Left ventricle myocardium inferior (tissue), 1 donor: ENCODE results near the gene CREB5. TPM values are rescaled to one million over a fixed set of nuclear protein-coding genes. Genes with fewer than 3 reads are reported as not detected.

Source experiments
- DNase-seq: peaks from one replicate; pipeline ENCODE4 v3.0.0-alpha.2; 2020
- H3K27ac ChIP-seq: fragments of 200-600 bp; replicated peaks from 2 replicates; pipeline ENCODE4 v1.8.0; 2021
- H3K27me3 ChIP-seq: fragments of 200-600 bp; 2 replicates; pipeline ENCODE4 v1.8.0; 2021; ENCODE audit warnings: low read depth
- H3K36me3 ChIP-seq: fragments of 200-600 bp; 2 replicates; pipeline ENCODE4 v1.8.0; 2021
- H3K4me1 ChIP-seq: fragments of 200-600 bp; 2 replicates; pipeline ENCODE4 v1.8.0; 2021
- H3K4me3 ChIP-seq: fragments of 200-600 bp; 2 replicates; pipeline ENCODE4 v1.8.0; 2021; ENCODE audit warnings: mild to moderate bottlenecking, moderate library complexity
- H3K9me3 ChIP-seq: fragments of 200-600 bp; replicated peaks from 2 replicates; pipeline ENCODE4 v1.8.0; 2021
- intact Hi-C: fragments of 100-400 bp; cut with micrococcal nuclease; formaldehyde crosslinking; loops from one replicate; pipeline ENCODE4 v1.11.0; 2022
- total RNA-seq: library from RNA; stranded (reverse); fragmentation: NEBNext Ultra II Directional; extraction: Animal tissue kit (Norgen Biotek cat#: 25700); gene quantifications from one replicate; pipeline ENCODE4 v1.2.1, GENCODE V29; 2021
- TF ChIP-seq, protein P1 (sequence below): fragments of 200-600 bp; IDR thresholded peaks from 2 replicates; pipeline ENCODE4 v1.8.0; 2021; ENCODE audit warnings: antibody characterized with exemption, mild to moderate bottlenecking, borderline replicate concordance
- donor health status: DM: no; HTN: yes; CAD: no; lungs with severe emphysema.

The CREB5 gene
- total RNA-seq, 1 donor from 2014 or later = 9.8 TPM

DNA sequence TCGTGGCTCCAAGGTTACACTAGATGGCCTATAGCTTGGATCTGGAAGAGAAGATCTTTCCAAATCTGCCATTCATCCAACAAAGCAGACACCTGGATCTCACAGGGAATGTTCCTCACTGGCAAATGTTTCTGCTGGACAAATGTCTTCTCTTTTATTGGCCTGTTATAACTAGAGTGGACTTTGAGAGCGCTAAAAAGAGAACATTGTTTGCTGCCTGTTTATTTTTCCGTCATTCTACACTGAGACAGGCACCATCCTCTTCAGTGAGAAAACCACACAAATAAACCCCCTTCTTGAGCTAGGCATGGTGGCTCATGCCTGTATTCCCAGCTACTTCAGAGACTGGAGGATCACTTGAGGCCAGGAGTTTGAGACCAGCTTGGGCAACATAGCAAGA, 206.9 kb downstream of the CREB5 start:
- H3K4me3 ChIP-seq = no peak overlapping the region
- no peak for DNase-seq
- no peaks in the 10 kb centered on the region for H3K9me3 ChIP-seq
- no peak overlapping the region for H3K27ac ChIP-seq
- intact Hi-C loops = loop anchor here (10.0 kb wide), 1 partner anchor 236 kb away; no protein-coding TSS in a partner anchor
- no peaks in the 10 kb centered on the region for H3K27me3 ChIP-seq
- TF ChIP-seq, protein P1, sequence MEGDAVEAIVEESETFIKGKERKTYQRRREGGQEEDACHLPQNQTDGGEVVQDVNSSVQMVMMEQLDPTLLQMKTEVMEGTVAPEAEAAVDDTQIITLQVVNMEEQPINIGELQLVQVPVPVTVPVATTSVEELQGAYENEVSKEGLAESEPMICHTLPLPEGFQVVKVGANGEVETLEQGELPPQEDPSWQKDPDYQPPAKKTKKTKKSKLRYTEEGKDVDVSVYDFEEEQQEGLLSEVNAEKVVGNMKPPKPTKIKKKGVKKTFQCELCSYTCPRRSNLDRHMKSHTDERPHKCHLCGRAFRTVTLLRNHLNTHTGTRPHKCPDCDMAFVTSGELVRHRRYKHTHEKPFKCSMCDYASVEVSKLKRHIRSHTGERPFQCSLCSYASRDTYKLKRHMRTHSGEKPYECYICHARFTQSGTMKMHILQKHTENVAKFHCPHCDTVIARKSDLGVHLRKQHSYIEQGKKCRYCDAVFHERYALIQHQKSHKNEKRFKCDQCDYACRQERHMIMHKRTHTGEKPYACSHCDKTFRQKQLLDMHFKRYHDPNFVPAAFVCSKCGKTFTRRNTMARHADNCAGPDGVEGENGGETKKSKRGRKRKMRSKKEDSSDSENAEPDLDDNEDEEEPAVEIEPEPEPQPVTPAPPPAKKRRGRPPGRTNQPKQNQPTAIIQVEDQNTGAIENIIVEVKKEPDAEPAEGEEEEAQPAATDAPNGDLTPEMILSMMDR = no peak
- H3K36me3 ChIP-seq = no peaks in the 10 kb centered on the region
- peaks cover 46% of the 10 kb centered on the region for H3K4me1 ChIP-seq

DNA sequence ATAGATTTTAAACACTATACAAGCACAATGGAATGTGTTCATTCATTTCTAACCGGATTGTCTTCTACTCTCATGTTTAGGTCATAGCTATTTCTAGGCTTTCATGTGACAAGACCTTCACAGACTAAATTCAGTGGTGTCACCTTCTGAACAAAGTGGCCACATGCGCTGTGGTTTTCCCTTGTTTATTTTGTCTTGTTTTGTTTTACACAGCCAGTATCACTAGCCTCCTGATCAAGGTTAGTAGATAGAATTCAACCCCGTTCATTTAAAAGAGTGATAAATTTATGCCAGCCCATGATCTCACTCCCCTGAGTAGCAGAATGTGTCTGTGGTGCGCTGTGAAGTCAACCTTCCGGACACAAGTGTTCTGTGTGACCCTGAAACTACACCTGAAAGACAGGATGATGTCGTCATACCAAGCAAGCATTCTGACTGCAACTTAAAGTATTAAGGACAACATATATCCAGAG, 209.1 kb downstream of the CREB5 start:
- no peak for DNase-seq
- no peak overlapping the region for H3K4me3 ChIP-seq
- TF ChIP-seq, protein P1 = no peak
- no peaks in the 10 kb centered on the region for H3K27me3 ChIP-seq
- intact Hi-C loops = no loop called here
- H3K36me3 ChIP-seq = no peaks in the 10 kb centered on the region
- H3K9me3 ChIP-seq = no peaks in the 10 kb centered on the region
- H3K4me1 ChIP-seq = peaks cover 66% of the 10 kb centered on the region
- H3K27ac ChIP-seq = peak overlapping the region; percentile 80

DNA sequence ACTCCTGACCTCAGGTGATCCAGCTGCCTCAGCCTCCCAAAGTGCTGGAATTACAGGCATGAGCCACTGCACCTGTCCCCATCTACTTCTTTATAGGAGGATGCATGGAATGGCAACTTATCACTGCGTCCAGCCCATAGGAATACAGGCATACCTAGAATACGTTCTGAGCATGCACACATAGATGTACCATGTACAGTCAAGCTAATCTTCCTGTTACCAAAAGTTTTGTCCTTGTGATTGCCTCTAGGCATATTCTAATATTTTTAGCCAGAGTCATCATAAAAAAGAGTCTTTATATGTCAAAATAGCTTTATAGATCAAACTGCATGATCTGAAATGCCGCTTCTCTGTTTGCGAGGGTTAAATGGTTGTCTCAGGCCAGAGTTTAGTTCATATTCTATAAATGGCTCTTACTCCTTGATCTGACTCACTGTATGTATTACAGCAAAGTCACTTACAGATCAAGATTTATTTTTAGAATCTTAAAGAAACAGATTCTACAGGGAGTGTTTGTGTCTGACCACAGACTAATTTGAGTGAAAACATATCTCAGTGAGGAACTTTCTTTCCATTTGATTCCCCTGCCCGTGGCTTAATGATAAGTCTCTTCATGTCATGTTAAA, 210.9 kb downstream of the CREB5 start:
- H3K27ac ChIP-seq = peak overlapping the region; percentile 80
- H3K27me3 ChIP-seq = no peaks in the 10 kb centered on the region
- intact Hi-C loops = no loop called here
- no peak overlapping the region for H3K4me3 ChIP-seq
- TF ChIP-seq, protein P1 = no peak
- no peak for DNase-seq
- H3K36me3 ChIP-seq = no peaks in the 10 kb centered on the region
- peaks cover 79% of the 10 kb centered on the region for H3K4me1 ChIP-seq
- H3K9me3 ChIP-seq = no peaks in the 10 kb centered on the region

- no peak for DNase-seq
- intact Hi-C loops = no loop called here
- TF ChIP-seq, protein P1 = peak; percentile 37
- H3K27ac ChIP-seq = peak overlapping the region; percentile 80
- no peak overlapping the region for H3K4me3 ChIP-seq
- no peaks in the 10 kb centered on the region for H3K27me3 ChIP-seq
- H3K9me3 ChIP-seq = no peaks in the 10 kb centered on the region
- peaks cover 79% of the 10 kb centered on the region for H3K4me1 ChIP-seq
- no peaks in the 10 kb centered on the region for H3K36me3 ChIP-seq
These were observed 211.5 kb downstream of the CREB5 start for GRCh38 chr7:28623863-28624262.

- intact Hi-C loops = loop anchor here (5.0 kb wide), 1 partner anchor 233 kb away; no protein-coding TSS in a partner anchor
- no peaks in the 10 kb centered on the region for H3K36me3 ChIP-seq
These were observed 213.1 kb downstream of the CREB5 start for GRCh38 chr7:28625432-28625831.

More at GRCh38 chr7:28625432-28625831, 213.1 kb downstream of the CREB5 start:
- H3K27me3 ChIP-seq = no peaks in the 10 kb centered on the region
- TF ChIP-seq, protein P1 = no peak
- H3K4me1 ChIP-seq = peaks cover 87% of the 10 kb centered on the region
- H3K9me3 ChIP-seq = no peaks in the 10 kb centered on the region
- no peak for DNase-seq
- H3K27ac ChIP-seq = no peak overlapping the region
- no peak overlapping the region for H3K4me3 ChIP-seq
